NCI-H82 treated with DMSO at 0.1 percent for 48 hours (cell line): ENCODE results near the gene DAPK2.

Experiments
- DNase-seq: peaks from one replicate; lab custom pipeline; 2025; ENCODE audit not compliant: unreplicated experiment; lab: John Stamatoyannopoulos, UW

DAPK2 gene

DNA sequence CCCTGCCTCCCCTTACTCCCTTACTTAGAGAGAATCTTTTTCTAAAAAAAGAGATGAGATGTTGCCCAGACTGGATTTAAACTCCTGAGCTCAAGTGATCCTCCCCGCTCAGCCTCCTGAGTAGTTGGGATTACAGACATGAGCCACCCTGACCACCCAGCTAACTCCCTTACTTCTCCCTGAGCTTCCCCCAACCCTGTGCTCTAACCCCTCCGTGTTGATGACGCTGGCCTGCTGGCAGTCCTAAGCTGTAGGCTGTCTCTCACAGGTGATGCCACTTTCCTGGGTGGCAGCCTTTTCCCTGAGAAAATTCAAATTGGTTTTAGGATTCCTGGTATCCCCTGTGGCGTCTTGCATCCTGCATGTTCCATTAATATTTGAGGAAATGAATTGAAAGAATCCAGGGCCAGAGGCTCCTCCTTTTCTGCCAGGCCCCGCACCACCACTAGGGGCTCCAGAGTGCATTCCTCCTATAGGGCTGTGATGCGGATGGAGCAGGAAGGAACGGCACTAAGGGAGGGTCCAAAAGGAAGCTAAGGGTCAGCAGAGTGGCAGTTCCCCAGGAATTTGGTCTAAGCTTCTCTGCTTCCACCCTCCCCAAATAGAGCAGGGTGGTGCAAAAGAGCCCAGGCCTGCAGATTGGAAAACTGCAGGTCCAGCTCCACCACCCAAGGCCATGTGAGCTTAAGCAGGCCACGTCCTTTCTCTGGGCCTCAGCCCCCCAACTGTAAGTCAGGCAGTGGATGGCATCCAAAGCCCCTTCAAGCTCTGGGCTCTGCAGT lies 101.1 kb downstream of the DAPK2 start:
- DNase-seq = peak; percentile 21

DNA sequence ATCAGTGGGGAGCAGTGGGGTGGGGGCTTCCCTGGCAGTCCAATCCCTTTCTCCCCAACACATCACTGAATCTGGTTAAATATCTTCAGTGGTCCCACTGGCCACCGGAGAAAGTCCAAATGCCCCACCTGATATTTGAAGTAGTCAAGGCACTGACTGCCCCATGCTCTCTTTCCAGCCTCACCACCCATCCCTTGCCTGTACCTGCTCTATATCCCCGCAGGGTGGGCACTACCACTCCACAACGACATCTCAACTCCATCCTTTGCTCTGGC lies 101.7 kb downstream of the DAPK2 start:
- DNase-seq = no peak

DNA sequence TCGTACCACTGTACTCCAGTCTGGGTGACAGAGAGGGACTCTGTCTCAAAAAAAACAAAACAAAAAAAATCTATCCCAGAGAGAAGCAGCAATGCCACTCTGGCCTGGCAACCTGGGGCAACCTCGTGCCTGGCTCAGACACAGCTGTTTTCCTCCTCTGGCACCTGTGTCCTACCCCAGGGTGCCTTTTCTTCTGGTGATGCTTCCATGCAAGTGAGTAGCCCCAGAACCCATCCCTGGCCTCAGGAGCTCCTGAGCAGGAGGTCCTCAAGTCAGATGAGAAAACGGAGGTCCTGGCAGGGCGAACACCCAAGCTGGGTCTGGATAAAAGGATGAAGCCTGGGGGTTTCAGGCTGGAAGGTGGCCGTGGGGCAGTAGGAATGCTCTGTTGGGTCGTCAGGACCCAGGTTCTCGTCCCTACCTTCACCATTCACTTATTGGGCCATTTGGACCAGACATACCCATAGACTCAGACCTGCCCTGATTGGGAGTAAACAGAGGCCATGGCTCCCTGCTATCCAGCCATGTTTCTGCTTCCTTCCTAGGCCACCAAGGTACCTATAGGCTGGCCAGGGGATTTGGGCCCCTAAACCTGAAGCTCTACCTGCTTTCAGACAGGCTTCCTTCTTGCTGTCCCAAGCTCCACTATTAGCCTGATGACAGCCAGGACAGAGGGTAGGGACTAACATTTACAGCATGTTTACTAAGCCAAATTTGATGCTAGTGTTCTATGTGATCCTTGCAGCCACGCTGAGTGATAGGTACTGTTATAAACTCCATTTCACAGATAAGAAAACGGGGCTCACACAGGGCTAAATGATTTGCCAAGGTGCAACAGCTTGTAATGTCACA lies 102.2 kb downstream of the DAPK2 start:
- DNase-seq = no peak

DNA sequence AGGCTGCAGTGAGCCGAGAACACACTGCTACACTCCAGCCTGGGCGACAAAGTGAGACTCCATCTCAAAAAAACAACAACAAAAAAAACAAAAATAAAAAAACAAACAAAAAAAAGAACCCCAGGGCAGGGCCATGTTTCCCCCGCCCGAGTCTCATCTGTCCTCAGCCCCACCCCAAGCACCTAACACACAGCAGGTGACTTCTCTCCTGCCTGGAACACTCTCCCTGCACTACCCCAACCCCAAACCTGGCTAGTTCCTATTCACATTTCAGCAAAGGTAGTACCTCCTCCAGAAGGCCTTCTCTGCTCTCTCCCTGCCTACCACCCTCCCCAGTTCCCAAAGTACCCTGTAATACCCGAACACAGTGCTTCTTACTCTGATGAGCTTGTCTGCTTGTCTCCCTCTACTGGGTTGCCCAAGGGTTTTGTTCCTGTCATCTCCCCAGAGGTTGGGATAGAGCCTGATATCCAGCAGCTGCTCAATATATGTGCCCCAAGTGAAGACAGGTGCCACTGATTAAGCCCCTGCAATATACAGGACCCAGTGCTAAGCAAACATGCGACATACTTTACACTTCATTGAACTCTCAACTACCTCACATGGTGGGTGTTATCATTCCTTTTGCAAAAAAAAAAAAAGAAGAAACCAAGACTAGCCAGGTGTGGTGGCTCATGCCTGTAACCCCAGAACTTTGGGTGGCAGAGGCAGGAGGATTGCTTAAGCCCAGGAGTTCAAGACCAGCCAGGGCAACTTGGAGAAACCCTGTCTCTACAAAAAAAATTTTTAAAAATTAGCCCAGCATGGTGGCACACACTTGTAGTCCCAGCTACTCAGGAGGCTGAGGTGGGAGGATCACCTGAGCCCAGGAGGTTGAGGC lies 103.6 kb downstream of the DAPK2 start:
- no peak for DNase-seq

DNA sequence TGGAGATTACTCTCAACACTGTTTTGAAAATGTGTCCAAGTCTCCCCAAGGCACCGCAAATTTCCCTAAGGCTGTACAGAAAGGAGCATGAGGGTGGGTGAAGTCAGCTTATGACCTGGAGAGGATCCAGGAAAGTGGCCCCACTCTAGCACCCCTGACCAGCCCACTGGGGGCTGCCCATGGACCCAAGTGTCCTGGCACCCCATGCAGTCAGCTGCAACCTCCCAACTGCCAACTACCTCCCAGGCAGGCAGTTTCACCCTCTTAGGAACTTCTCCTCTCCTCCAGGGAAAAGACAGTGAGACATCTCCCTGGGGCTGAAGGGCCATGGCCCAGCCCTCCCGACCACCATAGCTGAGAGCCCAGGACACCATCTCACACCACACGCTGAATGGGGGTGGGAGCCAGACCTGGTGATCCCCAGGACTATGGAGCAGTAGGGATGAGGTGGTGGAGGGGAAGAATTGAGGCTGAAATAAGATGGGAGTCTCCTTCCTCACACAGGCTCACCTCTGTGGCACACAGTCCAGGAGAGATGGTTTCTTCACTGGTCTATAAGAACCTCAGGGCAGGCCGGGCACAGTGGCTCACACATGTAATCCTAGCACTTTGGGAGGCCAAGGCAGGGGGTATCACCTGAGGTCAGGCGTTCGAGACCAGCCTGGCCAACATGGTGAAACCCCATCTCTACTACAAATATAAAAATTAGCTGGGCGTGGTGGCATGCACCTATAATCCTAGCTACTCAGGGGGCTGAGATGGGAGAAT lies 104.4 kb downstream of the DAPK2 start:
- no peak for DNase-seq

DNA sequence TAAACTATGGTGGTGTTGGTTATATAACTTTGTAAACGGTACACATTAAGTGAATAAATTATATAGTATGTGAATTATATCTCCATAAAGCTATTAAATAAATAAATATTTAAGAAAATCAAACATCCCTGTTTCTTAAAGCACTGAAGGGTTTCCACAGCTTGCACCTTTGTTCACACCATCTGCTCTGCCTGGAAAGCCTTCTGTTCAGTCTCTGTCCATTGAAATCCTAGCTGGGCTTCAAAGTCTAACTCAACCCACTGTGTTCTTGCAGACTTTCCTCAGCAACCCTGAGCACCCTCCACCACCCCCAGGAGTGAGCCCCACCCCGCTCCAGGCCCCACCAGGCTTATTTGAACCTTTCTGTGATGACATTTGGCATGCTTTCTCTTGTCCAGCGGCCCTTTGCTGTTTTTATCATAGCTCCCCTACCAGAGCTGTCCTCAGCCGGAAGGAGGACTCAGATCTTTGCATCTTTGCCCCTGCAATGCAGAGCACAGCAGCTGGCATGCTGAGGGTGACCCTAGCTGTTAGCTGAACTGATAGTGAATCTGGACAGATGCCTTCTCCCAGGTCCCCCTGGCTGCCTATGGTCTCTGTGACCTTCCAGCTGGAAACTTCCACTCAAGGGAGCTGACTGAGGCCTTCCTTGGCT lies 105.2 kb downstream of the DAPK2 start:
- peak; percentile 53 for DNase-seq

DNA sequence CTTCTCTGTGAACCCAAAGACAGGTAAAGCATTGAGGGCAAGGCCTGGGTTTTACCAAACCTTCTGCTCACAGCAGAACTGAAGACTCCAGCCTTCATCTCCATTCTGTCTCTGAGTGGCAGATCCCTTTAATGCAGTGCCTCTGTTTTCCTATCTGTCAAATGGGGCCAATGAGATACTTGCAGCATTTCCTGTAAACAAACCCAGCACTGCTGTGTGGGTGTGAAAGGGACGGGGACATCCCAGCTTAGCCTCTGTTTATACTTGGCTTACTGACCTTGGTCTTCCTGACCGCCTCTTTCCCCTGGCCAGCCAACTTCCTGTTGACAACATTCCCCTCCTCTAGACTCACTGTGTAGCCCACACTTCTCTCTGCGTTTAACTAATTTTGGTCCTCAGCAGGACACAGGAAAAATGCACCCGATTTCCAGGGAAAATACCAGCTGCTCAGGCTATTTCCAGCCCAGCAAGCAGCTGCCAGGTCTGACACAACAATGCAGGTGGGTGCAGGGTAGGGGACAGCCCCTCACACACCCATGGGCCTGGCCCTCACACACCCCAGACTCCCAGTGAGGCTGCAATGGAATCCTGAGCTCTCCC lies 106.7 kb downstream of the DAPK2 start:
- DNase-seq = no peak

DNA sequence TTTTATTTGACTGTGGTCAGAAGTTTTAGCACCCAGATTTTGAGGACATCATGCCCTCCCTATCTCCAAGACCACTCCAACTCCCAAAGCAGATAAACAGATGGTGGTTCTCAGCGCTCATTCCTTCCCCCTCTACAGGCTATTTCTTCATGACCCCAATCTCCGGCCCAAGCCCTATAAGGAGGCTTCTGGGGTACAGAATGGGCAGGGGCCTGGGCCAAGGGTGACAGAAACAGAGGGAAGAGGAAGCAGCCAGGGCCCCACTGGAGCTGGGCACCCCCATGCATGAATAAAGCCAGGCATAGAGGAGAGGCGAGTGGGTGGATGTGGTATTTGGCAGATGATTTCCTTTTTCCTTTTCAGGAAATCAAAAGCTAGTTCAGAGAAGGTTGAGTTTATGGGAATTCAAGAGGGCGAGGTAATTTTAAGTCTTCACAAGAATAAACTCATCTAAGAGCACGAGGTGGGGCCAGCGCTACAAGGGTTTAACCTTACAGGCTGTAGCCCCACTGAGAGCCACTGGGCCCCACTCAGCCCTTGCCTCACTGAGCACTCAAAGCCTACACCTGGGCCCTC lies 107.7 kb downstream of the DAPK2 start:
- no peak for DNase-seq

DNA sequence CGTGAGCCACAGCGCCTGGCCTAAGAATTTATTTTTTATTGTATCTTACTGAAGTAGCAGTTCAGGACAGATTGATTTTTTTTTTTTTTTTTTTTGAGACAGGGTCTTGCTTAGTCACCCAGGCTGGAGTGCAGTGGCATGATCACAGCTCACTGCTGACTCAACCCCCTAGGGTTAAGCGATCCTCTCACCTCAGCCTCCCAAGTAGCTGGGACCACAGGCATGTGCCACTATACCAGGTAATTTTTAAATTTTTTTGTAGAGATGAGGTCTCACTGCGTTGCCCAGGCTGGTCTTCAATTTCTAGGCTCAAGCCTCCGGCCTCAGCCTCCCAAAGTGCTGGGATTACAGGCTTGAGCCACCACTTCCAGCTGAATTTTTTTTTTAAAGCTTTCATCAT lies 112.8 kb downstream of the DAPK2 start:
- no peak for DNase-seq

DNA sequence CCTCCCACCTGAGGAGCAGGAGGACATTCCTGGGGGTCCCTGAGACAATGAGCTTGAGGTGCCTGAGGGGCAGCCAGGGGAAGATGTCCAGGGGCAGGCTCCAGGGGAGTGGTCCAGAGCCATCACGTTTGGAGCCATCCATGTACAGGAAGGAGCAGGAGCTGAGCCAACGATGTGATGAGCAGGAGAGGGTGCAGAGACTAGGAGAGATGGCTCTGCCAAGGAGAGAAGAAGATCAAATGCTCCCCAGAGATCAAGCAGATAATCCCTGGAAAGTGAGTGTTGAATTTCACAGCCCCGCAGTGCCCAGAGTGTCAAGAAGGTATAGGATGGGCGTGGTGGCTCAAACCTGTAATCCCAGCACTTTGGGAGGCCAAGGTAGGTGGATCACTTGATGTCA lies 114.7 kb downstream of the DAPK2 start:
- no peak for DNase-seq

DNA sequence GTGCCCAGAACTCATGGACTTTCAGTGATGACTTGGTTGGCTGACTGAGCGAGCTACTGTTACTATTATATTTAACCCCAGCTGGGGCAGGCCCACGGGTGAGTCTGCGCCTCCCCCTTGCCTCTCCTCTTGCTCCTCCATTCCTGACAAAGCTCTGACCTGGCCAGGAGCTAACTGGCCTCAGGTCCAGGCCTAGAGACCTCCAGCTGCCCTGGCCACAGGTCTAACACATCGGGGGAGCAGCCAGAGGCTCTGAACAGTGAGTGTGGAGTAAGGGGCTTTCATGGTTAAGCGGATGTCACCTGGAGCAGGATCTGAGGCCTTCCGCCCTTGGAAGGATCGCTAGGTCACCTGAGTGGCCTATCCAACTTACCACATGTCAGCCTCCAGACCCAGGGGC lies 116.3 kb downstream of the DAPK2 start:
- DNase-seq = no peak

DNA sequence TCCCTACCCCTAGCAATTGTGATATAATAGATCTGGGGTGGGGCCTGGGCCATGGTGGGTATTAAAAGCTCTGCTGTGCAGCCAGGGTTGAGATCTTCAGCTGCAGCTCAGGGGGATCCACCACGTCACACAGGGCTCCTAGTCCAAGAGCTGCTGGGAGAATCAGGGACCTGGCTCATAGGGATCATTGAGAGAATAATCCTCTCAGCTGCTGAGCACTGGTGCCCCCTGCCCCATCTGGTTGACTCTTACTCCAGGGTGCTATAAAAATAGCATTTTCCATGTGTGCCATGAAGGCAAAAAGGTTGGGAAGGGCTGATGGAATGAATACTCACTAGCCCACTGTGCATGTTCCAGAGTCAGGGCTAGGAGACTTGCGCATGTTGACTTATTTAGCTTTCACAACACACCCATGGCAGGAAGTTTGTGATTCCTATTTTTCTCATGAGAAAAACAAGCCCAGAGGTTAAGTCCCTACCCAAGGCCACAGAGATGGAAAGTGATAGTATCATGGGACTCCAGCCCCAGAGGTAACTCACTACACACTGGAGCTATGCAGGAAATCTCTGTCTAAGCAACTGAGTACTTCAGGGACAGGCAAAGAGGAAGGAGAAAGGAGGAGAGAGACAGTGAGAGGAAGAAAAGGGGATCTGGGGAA lies 118.0 kb downstream of the DAPK2 start:
- peak; percentile 29 for DNase-seq

DNA sequence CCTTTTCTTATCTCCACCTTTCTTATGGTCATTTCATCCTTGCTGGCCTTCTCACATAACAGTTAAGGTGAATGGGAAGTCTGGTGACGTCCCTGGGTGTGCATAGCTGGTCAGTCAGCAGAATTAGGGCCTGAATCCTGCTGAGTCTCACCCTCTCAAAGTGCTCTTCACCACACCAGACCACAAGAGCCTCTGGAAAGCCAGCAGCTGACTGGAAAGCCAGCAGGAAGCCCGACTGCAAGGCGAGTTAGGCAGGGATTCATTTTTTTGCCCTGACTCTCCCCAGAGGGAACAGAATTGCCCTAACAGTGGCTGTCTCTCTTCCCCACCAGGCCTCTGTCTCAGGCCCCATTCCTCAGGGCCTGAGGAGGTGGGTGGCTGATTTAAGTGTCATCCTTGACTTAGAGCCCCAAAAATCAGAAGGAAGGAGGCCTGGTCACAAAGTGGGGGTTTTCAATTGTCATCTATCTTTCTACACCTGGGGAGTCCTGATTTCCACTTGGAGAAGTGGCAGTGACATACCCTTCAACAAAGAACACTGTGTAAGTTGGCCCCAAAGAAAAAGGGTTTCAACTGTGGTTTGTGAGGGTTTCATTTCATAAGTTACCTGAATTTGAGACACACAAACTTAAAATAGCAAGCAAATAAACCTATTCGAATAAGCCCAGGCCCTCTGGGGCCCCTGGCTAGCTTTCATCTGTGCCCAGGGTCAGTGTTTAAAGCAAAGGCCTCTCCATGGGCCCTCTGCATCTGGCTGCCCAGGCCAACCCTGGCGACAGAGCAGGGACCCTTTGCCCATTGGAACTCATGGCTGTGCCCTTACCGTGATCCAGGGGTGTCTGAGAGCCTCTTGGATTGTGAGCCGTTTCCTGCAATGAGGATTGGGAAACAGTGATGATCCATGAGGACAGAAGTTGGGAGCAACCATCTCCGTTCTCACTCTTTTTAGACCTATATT lies 122.0 kb downstream of the DAPK2 start:
- no peak for DNase-seq

DNA sequence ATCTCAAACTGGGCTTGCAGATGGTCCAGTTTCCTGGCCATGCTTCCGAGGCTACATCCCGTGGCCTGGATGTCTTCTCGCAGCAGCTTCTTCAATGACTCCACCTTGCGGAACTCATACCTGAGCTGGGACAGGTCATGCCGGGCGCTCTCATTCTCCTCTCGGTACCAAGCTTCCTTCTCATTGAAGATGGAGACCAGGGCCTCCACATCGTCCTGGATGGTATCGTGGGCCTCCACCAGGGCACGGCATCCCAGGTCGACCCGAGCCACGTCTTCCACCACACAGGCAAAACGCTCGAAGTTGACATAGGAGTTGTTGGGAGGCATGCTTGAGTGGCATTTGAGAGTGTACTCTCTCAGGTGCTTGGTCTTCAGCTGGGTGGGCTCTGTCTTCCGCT lies 123.4 kb downstream of the DAPK2 start:
- DNase-seq = no peak

DNA sequence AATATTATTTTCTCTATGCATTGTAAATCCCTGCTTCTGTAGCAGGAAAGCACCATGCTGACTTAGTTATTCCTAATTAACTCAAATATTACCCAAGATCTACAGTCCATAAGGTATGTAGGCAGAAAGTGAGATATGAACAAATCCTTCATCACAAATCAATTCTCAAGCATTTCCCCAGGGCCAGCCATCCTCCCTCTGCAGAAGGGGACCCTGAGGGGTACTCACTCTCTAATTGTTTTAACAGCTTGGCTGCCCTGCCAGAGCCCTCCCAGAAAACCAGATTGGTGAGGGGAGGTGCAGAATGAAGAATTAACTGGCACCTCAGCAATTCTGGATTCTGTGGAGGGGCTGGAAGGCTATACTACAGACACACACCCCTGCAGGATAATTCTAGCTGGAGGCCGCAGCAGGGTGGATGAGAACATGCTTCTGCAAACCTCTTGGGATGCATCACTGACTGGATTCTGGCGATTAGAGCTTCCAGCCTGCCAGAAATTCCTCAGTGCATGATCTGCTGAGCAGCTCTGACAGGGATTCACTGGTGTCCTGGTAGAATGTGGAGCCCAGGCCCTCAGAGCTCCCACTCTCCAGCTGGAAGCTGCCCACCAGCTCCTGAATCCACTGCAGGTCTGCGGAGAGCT lies 123.9 kb downstream of the DAPK2 start:
- no peak for DNase-seq

DNA sequence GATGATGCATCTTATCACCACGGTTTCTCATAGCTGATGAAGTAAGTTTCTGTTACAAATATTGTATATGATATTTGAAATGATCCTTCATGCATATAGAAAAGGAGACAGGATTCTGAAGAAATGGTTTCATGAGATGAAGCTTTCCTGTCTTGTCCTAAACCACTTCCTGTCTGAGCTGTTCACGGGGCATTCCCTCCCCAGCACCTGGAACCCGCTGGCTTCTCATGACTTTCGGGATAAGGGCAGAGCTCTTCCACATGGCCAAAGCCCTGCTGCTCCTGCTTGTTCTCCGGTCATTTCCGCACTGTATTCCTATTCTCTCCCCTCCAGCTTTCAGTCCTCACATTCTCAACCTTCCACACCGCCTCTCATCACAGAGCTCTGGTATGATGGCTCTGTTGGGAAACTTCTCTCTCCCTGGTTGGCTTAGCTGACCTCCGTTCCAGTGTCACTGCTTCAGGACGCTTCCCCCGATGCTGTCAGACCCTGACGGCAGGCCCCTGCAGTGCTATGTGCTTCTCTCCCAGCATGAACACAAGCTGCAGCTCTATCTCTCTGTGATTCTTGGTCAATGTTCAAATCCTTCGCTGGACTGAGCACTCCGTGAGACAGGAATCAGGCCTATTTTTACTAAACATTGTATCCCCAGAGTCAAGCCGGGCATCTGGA lies 125.6 kb downstream of the DAPK2 start:
- DNase-seq = no peak

DNA sequence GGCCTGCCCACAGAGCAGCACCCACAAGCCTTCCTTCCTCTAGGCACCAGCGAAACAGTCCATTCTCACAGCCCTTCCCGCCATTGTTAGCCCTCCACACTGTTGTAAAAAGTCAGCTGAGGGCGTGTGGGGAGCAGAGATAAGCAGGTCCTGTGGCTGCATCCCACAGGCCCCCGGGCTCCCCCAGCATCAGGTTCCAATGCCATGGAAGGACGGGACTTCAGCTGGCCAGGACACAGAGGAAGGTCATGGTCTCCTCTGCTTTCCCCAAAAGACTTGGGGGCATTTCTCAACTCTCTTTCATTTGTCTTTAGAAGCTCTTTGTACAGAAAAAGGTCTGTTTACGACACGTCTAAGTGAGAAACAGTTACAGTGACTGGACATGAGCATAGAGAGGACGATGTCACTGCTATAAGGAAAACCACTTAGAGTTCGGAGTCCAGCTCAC lies 127.4 kb downstream of the DAPK2 start:
- DNase-seq = no peak
